Breast epithelium (tissue), 3 donors: ENCODE results near the gene ITPR3.

ENCODE experiments used
- POLR2A ChIP-seq: fragments of 450-650 bp; IDR thresholded peaks from one replicate; pipeline ENCODE4 v1.6.1; 2016; ENCODE audit warnings: antibody characterized with exemption, mild to moderate bottlenecking, moderate library complexity
- POLR2AphosphoS5 ChIP-seq, 3 donors: sonication (generic); formaldehyde crosslinking; IDR thresholded peaks; one replicate each; pipeline ENCODE4 v1.6.1; 2017; ENCODE audit warnings: antibody characterized with exemption in 3 of 3
- TF ChIP-seq, protein P1 (sequence below), 3 donors: fragments of 450-650 bp; IDR thresholded peaks; one replicate each; pipeline ENCODE4 v1.5.1; 2016 to 2017; ENCODE audit warnings: antibody characterized with exemption in 3 of 3, mild to moderate bottlenecking in 3 of 3, moderate library complexity in 3 of 3

DNA sequence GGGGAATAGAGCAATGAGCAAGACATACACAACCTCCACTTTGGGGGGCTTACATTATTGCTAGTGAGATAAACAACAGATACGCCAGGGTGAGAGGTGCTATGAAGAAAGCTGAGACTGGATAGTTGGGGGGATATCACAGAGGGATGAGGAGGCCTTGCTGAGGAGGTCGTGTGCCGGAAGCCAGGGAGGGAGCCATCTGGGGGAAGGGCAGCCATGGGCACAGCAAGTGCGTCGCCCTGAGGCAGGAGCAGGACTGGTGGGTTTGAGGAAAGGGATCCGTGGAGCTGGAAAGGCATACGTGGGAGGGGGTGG, 28.9 kb upstream of the ITPR3 start:
- TF ChIP-seq, protein P1, sequence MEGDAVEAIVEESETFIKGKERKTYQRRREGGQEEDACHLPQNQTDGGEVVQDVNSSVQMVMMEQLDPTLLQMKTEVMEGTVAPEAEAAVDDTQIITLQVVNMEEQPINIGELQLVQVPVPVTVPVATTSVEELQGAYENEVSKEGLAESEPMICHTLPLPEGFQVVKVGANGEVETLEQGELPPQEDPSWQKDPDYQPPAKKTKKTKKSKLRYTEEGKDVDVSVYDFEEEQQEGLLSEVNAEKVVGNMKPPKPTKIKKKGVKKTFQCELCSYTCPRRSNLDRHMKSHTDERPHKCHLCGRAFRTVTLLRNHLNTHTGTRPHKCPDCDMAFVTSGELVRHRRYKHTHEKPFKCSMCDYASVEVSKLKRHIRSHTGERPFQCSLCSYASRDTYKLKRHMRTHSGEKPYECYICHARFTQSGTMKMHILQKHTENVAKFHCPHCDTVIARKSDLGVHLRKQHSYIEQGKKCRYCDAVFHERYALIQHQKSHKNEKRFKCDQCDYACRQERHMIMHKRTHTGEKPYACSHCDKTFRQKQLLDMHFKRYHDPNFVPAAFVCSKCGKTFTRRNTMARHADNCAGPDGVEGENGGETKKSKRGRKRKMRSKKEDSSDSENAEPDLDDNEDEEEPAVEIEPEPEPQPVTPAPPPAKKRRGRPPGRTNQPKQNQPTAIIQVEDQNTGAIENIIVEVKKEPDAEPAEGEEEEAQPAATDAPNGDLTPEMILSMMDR (IDR thresholded peaks at IDR 0.05): no peak
- TF ChIP-seq POLR2A (no peak), POLR2AphosphoS5 (IDR thresholded peaks at IDR 0.05) (no peak)
